BLaER1 treated with 17β-estradiol and CSF1 and Interleukin-3, amounts not matched to agents 10 nM and 100 nM (cell line): Measurements from ENCODE around the gene SLC39A11.

ENCODE experiments used
- H3K27ac ChIP-seq, 11 experiments: shearing (Covaris generic); formaldehyde crosslinking; 2 replicates each; pipeline ENCODE4 v1.8.1; 2022
- H3K27me3 ChIP-seq, 11 experiments: shearing (Covaris generic); formaldehyde crosslinking; 2 replicates each; pipeline ENCODE4 v1.8.1; 2022
- H3K36me3 ChIP-seq, 11 experiments: shearing (Covaris generic); formaldehyde crosslinking; 2 replicates each; pipeline ENCODE4 v1.8.1; 2022
- H3K4me1 ChIP-seq, 10 experiments: shearing (Covaris generic); formaldehyde crosslinking; 2 replicates each; pipeline ENCODE4 v1.8.1; 2022
- H3K4me2 ChIP-seq, 11 experiments: shearing (Covaris generic); formaldehyde crosslinking; 2 replicates each; pipeline ENCODE4 v1.8.1; 2022
- H3K4me3 ChIP-seq, 10 experiments: shearing (Covaris generic); formaldehyde crosslinking; 2 replicates each; pipeline ENCODE4 v1.8.1; 2022
- H3K9ac ChIP-seq, 11 experiments: shearing (Covaris generic); formaldehyde crosslinking; 2 replicates each; pipeline ENCODE4 v1.8.1; 2022
- H3K9me3 ChIP-seq, 11 experiments: shearing (Covaris generic); formaldehyde crosslinking; replicated peaks in 1 of 11; 2 replicates each; pipeline ENCODE4 v1.8.1; 2022
- H4K20me1 ChIP-seq, 11 experiments: shearing (Covaris generic); formaldehyde crosslinking; 2 replicates each; pipeline ENCODE4 v1.8.1; 2022
- Cebpa-rat ChIP-seq, 11 experiments: shearing (Covaris generic); IDR thresholded peaks; 2 replicates each; pipeline ENCODE4 v1.8.1; 2022

The SLC39A11 gene

GRCh38 chr17:72598695-72599094, 493.8 kb downstream of the SLC39A11 start:
- TF ChIP-seq Cebpa-rat (IDR thresholded peaks at IDR 0.05): no peak
- H4K20me1 ChIP-seq: no peaks in the 10 kb centered on the region
- H3K4me2 ChIP-seq: peak overlapping the region in 7 of 11 experiments; percentile 28 to 56 (median 36); a peak in 10 of 22 replicates
- no peaks in the 10 kb centered on the region for H3K9me3 ChIP-seq
- no peak overlapping the region for H3K27ac ChIP-seq
- no peak overlapping the region for H3K9ac ChIP-seq
- H3K36me3 ChIP-seq: no peaks in the 10 kb centered on the region
- H3K4me1 ChIP-seq: peaks cover 7 to 21% (median 15%) of the 10 kb centered on the region in 10 experiments; a peak in 16 of 20 replicates
- no peak overlapping the region for H3K4me3 ChIP-seq
- H3K27me3 ChIP-seq: peaks cover 6 to 16% (median 9%) of the 10 kb centered on the region in 11 experiments

DNA sequence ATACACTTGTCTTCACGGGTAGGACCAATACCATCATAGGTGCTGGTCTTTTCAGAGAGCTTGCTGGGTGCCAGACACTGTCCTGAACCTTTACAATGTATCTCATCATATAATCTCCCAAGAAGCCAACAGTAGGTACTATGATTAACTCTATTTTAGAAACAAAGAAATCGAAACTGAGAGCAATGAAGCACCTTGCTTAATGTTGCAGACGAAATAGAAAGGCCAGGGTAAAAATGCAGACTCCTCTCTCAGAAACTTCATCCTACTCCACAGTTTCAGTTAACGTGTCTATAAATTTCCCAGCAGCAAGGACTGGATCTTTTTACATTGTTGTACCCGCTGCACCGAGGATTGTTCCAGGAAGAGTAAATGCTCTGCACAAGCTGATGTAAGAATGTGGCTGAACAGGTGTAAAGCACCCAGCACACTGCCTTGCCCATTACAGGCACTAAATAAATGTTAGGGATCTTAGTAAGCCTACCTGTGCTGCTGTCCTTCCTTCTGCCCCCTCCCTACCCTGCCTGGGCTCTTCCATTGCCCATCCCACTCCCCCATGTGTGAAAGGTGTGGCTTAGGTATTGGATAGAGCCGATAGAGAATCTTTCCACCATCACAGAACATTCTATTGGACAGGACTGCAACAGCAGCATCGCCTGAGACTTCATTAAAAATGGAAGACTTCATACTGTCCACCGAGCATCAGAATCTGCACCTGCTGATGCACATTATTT, 495.0 kb downstream of the SLC39A11 start:
- H3K9me3 ChIP-seq: peaks cover 0 to 9% (median 0%) of the 10 kb centered on the region in 11 experiments; a peak in 4 of 22 replicates
- TF ChIP-seq Cebpa-rat (IDR thresholded peaks at IDR 0.05): no peak
- H4K20me1 ChIP-seq: no peaks in the 10 kb centered on the region
- H3K4me2 ChIP-seq: no peak overlapping the region
- H3K4me1 ChIP-seq: peaks cover 0 to 13% (median 7%) of the 10 kb centered on the region in 10 experiments; a peak in 12 of 20 replicates
- H3K36me3 ChIP-seq: no peaks in the 10 kb centered on the region
- H3K27ac ChIP-seq: no peak overlapping the region
- no peak overlapping the region for H3K4me3 ChIP-seq
- H3K9ac ChIP-seq: no peak overlapping the region
- H3K27me3 ChIP-seq: peaks cover 17 to 28% (median 21%) of the 10 kb centered on the region in 11 experiments
